ENCODE results near the gene LOXL3.

- TF ChIP-seq, protein P1, sequence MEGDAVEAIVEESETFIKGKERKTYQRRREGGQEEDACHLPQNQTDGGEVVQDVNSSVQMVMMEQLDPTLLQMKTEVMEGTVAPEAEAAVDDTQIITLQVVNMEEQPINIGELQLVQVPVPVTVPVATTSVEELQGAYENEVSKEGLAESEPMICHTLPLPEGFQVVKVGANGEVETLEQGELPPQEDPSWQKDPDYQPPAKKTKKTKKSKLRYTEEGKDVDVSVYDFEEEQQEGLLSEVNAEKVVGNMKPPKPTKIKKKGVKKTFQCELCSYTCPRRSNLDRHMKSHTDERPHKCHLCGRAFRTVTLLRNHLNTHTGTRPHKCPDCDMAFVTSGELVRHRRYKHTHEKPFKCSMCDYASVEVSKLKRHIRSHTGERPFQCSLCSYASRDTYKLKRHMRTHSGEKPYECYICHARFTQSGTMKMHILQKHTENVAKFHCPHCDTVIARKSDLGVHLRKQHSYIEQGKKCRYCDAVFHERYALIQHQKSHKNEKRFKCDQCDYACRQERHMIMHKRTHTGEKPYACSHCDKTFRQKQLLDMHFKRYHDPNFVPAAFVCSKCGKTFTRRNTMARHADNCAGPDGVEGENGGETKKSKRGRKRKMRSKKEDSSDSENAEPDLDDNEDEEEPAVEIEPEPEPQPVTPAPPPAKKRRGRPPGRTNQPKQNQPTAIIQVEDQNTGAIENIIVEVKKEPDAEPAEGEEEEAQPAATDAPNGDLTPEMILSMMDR (IDR thresholded peaks at IDR 0.05): no peak
- TF ChIP-seq POLR2A (IDR thresholded peaks at IDR 0.05) (no peak), EP300 (IDR thresholded peaks at IDR 0.05) (no peak)
Observed at GRCh38 chr2:74578408-74578807, 24.7 kb upstream of the LOXL3 start.

Measured in tibial nerve (tissue), 4 donors.